Ovary (tissue), 3 donors: Measurements from ENCODE around the gene LRRC8A.

Source experiments
- POLR2A ChIP-seq: fragments of 450-650 bp; IDR thresholded peaks from one replicate; pipeline ENCODE4 v1.6.1; 2017; ENCODE audit warnings: antibody characterized with exemption, mild to moderate bottlenecking, moderate library complexity
- TF ChIP-seq, protein P1 (sequence below), 3 donors: fragments of 450-650 bp in 2 of 3; fragments of 200-600 bp in 1 of 3; IDR thresholded peaks; one replicate each; pipeline versions ENCODE4 v1.5.1 to v1.8.0; 2016 to 2022; ENCODE audit warnings: antibody characterized with exemption in 3 of 3, mild to moderate bottlenecking in 1 of 3
- donor health status: DM: no; HTN: no; CAD: no.

DNA sequence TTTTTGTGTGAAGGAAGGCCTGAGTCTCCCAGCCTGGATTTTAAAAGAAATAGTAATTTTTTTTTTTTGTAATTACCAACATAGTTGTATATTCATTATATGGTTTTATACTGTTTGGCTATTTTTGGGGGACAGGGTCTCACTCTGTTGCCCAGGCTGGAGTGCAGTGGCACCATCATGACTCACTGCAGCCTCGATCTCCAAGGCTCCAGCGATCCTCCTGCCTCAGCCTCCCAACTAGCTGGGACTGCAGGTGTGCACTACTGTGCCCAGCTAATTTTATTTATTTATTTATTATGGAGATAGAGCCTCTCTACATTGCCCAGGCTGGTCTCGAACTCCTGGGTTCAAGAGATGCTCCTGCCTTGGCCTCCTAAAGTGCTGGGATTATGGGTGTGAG is 5.1 kb downstream of the LRRC8A start:
- TF ChIP-seq POLR2A = no peak
- TF ChIP-seq, protein P1, sequence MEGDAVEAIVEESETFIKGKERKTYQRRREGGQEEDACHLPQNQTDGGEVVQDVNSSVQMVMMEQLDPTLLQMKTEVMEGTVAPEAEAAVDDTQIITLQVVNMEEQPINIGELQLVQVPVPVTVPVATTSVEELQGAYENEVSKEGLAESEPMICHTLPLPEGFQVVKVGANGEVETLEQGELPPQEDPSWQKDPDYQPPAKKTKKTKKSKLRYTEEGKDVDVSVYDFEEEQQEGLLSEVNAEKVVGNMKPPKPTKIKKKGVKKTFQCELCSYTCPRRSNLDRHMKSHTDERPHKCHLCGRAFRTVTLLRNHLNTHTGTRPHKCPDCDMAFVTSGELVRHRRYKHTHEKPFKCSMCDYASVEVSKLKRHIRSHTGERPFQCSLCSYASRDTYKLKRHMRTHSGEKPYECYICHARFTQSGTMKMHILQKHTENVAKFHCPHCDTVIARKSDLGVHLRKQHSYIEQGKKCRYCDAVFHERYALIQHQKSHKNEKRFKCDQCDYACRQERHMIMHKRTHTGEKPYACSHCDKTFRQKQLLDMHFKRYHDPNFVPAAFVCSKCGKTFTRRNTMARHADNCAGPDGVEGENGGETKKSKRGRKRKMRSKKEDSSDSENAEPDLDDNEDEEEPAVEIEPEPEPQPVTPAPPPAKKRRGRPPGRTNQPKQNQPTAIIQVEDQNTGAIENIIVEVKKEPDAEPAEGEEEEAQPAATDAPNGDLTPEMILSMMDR (IDR thresholded peaks at IDR 0.05) = no peak
